Gastroesophageal sphincter (tissue), 4 donors: ENCODE data around the gene TSHZ2. TPM values are rescaled to one million over a fixed set of nuclear protein-coding genes. Genes with fewer than 3 reads are reported as not detected.

Experiments
- ATAC-seq: fragments of 150-250 bp; one replicate; pipeline ENCODE4 v1.9.1; 2016; ENCODE audit warnings: mild to moderate bottlenecking, moderate library complexity
- H3K27ac ChIP-seq, 4 donors: fragments of 200-600 bp; sonication (generic) in 3 of 4; 1 replicate in 3 of 4; 2 replicates in 1 of 4; pipeline ENCODE4 v1.5.1; 2016 to 2019
- H3K27me3 ChIP-seq: fragments of 200-600 bp; sonication (generic); one replicate; pipeline ENCODE4 v1.5.1; 2019
- H3K36me3 ChIP-seq, 2 donors: fragments of 200-600 bp; sonication (generic); one replicate each; pipeline ENCODE4 v1.5.1; 2019; ENCODE audit warnings: control low read depth in 1 of 2
- H3K4me1 ChIP-seq, 3 donors: fragments of 200-600 bp; sonication (generic); 1 replicate in 2 of 3; 2 replicates in 1 of 3; pipeline ENCODE4 v1.5.1; 2016 to 2019; ENCODE audit warnings: control low read depth in 2 of 3
- H3K4me3 ChIP-seq, 2 donors: fragments of 200-600 bp; sonication (generic); one replicate each; pipeline ENCODE4 v1.5.1; 2019; ENCODE audit warnings: mild to moderate bottlenecking in 1 of 2, moderate library complexity in 1 of 2
- H3K9me3 ChIP-seq, 3 donors: fragments of 200-600 bp; sonication (generic); one replicate each; pipeline ENCODE4 v1.5.1; 2017 to 2019; ENCODE audit warnings: control low read depth in 2 of 3
- EP300 ChIP-seq: sonication (generic); formaldehyde crosslinking; IDR thresholded peaks from one replicate; pipeline ENCODE4 v1.6.1; 2017; ENCODE audit warnings: antibody characterized with exemption, mild to moderate bottlenecking
- POLR2A ChIP-seq, 2 donors: fragments of 450-650 bp; IDR thresholded peaks; one replicate each; pipeline ENCODE4 v1.6.1; 2017; ENCODE audit warnings: antibody characterized with exemption in 2 of 2, mild to moderate bottlenecking in 2 of 2, moderate library complexity in 1 of 2
- POLR2AphosphoS5 ChIP-seq: sonication (generic); formaldehyde crosslinking; IDR thresholded peaks from one replicate; pipeline ENCODE4 v1.6.1; 2017; ENCODE audit warnings: antibody characterized with exemption
- WGBS, 2 donors: methylation state at CpG; one replicate each; pipeline ENCODE4 v1.1.5; 2018; ENCODE audit warnings: low coverage in 1 of 2; 5-methylcytosine and 5-hydroxymethylcytosine counted together
- total RNA-seq, 4 donors: library from RNA; depleted of rRNA; stranded (reverse); fragments of >200 nt; gene quantifications; one replicate each; pipeline ENCODE4 v1.1.0, GENCODE V29; 2016
- TF ChIP-seq, protein P1 (sequence below), 4 experiments: fragments of 200-600 bp in 2 of 4; fragments of 450-650 bp in 2 of 4; sonication (generic) in 1 of 4; IDR thresholded peaks; one replicate each; pipeline ENCODE4 v1.5.1; 2017 to 2019; ENCODE audit warnings: antibody characterized with exemption in 4 of 4, mild to moderate bottlenecking in 2 of 4, moderate library complexity in 2 of 4

Gene TSHZ2
- total RNA-seq, 4 donors from 2014 or later, result 9.9 to 21.3 (median 12.2) TPM

DNA sequence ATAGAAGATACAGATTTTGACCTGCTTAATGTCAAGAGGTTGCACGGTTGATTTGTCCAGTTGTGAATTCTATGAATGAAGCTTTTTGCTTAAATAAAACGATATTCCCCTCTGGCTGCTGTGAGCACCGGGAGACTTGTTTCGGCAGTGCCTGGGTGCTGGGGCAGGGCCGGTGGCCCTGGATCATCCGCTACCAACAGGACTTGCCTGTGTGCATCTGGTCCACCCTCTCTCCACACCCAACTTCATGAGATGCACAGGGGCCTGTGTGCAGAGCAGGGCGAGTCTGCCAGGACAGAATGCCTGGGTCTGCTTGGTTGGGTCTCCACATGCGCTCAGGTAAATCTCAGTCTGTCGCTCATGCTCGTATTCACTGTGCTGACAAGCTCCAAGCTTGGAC, 65.5 kb downstream of the TSHZ2 start:
- no peak overlapping the region for H3K4me3 ChIP-seq
- peaks cover 0 to 21% (median 3%) of the 10 kb centered on the region in 3 donors for H3K4me1 ChIP-seq
- no peaks in the 10 kb centered on the region for H3K27me3 ChIP-seq
- no peaks in the 10 kb centered on the region for H3K9me3 ChIP-seq
- H3K36me3 ChIP-seq, result no peaks in the 10 kb centered on the region
- H3K27ac ChIP-seq, result no peak overlapping the region
- 91 to 100% methylated on average over 1 to 5 of the region's 10 CpGs for WGBS, 2 donors
- TF ChIP-seq, protein P1, sequence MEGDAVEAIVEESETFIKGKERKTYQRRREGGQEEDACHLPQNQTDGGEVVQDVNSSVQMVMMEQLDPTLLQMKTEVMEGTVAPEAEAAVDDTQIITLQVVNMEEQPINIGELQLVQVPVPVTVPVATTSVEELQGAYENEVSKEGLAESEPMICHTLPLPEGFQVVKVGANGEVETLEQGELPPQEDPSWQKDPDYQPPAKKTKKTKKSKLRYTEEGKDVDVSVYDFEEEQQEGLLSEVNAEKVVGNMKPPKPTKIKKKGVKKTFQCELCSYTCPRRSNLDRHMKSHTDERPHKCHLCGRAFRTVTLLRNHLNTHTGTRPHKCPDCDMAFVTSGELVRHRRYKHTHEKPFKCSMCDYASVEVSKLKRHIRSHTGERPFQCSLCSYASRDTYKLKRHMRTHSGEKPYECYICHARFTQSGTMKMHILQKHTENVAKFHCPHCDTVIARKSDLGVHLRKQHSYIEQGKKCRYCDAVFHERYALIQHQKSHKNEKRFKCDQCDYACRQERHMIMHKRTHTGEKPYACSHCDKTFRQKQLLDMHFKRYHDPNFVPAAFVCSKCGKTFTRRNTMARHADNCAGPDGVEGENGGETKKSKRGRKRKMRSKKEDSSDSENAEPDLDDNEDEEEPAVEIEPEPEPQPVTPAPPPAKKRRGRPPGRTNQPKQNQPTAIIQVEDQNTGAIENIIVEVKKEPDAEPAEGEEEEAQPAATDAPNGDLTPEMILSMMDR (IDR thresholded peaks at IDR 0.05), result no peak
- TF ChIP-seq POLR2A (IDR thresholded peaks at IDR 0.05) (no peak), EP300 (no peak), POLR2AphosphoS5 (no peak)
- no peak for ATAC-seq

DNA sequence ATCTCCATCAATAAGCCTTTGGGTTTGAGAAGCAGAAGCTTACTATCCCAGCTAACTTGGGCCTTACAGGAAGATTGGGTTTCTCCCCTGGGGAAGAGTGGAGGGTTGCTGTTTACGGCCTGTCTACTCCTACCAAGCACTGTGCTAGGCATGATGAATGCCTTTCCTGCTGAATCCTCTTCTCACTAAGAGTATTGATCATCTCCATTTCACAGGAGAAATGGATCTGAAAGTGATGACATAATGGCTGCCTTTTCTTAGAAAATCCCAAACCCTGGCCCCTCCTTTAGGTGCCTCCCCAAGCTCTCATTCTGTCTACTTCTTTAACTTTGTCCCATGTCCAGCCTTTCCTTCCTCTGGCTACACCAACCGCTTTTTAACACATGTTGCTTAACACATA, 66.1 kb downstream of the TSHZ2 start:
- H3K36me3 ChIP-seq, result no peaks in the 10 kb centered on the region
- TF ChIP-seq POLR2AphosphoS5, result no peak
- TF ChIP-seq, protein P1 (IDR thresholded peaks at IDR 0.05), result no peak
- TF ChIP-seq EP300, result no peak
- TF ChIP-seq POLR2A (IDR thresholded peaks at IDR 0.05), result no peak
- no peak for ATAC-seq
- no peaks in the 10 kb centered on the region for H3K27me3 ChIP-seq
- WGBS, 2 donors, result 79 to 100% methylated on average over 2 of the region's 2 CpGs
- peaks cover 0 to 25% (median 3%) of the 10 kb centered on the region in 3 donors for H3K4me1 ChIP-seq
- H3K9me3 ChIP-seq, result no peaks in the 10 kb centered on the region
- H3K4me3 ChIP-seq, result no peak overlapping the region
- no peak overlapping the region for H3K27ac ChIP-seq

DNA sequence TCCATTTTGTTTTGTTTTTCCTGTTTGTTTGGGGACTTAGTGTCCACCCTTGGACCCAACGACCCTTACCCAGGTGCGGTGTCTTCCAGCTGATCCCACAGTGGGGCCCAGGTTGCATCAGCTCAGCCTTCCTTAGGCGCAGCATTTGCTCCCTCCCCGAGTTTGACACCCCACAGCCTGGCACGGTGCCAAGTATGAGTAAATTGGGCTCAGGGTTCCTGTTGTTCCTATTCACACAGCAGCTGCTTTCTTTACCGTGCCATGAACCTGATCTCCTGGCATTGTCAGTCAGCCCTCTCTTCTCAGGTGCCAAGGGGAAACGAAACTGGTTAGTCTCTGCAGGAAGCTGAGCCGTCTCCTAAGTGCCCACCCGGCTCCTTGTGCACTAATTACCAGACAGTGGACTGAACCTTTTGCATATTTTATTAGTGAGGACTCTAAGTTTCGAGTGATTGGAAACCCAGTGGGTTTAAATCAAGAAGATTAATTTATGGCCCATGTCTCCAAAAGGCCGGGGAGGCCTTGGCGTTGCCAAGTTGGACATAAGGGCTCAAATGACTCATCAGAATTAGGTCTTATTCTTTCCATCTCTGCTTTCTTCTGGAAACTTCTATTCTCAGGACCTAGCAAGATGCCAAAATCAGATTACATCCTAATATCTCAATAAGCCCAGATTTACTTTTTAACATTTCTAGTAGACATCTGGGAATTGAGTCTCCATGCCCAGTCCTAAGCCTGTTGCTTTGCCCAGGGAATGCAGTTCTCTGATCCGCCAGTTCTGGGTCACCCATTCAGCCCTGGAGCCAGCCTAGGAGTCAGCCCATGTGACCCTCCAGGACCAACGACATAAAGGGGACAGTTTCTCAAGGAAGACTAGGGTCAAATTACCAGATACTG, 68.8 kb downstream of the TSHZ2 start:
- Histone ChIP-seq H3K9me3 (no peaks in the 10 kb centered on the region), H3K4me3 (no peak overlapping the region), H3K4me1 (peaks cover 0 to 25% (median 3%) of the 10 kb centered on the region in 3 donors), H3K27ac (peak overlapping the region in 3 of 4 donors; percentile 38 to 60 (median 41)), H3K36me3 (no peaks in the 10 kb centered on the region), H3K27me3 (no peaks in the 10 kb centered on the region)
- ATAC-seq, result peak; percentile 30
- 39 to 70% methylated on average over 2 to 11 of the region's 14 CpGs for WGBS, 2 donors
- peak; percentile 21 for TF ChIP-seq POLR2AphosphoS5
- TF ChIP-seq, protein P1 (IDR thresholded peaks at IDR 0.05), result peak in 1 of 4 experiments; percentile 4
- no peak for TF ChIP-seq EP300

DNA sequence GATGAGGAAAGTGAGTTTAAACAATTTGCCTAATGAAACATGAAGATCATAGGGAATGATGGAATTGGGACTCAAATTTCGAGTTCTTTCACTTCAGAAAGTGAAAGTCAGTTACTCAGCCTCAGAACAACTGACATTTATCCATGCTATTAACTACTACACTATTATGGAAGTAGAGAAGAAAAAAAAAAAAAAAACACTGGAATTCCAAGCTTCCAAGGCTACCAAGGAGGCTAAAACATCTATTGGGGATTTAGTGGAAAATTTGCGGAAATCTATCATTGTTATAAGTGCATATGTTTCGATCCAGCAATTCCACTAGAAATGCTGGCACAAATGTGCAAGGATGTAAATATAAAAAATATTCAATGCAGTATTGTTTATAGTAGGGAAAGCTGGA, 70.4 kb downstream of the TSHZ2 start:
- ATAC-seq, result no peak
- Histone ChIP-seq H3K4me3 (peak overlapping the region in 1 of 2 donors; percentile 8), H3K9me3 (no peaks in the 10 kb centered on the region), H3K36me3 (no peaks in the 10 kb centered on the region), H3K27ac (no peak overlapping the region), H3K27me3 (no peaks in the 10 kb centered on the region), H3K4me1 (peaks cover 0 to 25% (median 3%) of the 10 kb centered on the region in 3 donors)
- 21 to 36% methylated on average over 3 of the region's 3 CpGs for WGBS, 2 donors
- TF ChIP-seq POLR2AphosphoS5 (no peak), EP300 (no peak), POLR2A (IDR thresholded peaks at IDR 0.05) (no peak)
- TF ChIP-seq, protein P1 (IDR thresholded peaks at IDR 0.05), result no peak

DNA sequence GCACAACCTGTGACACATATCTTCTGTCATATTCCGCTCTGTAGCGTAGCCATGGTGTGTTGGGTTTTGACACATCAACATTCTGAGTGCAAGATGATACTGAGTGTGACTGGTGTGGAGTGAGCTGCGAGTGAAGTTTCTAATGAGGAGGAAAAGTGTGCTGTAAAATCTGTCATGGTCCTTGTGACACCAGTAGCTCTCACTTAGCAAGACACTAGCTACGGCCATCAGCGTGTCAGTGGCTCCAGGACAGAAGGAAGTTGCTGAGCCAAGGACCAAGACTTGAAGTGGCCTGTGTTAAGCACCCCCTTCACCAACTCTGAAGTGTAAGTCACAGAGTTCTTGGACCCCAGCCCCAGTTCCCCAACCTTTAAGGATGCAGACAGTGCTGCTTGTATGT, 72.1 kb downstream of the TSHZ2 start:
- H3K9me3 ChIP-seq, result no peaks in the 10 kb centered on the region
- no peak for ATAC-seq
- H3K4me1 ChIP-seq, result peaks cover 0 to 25% (median 3%) of the 10 kb centered on the region in 3 donors
- no peak for TF ChIP-seq EP300
- TF ChIP-seq POLR2A (IDR thresholded peaks at IDR 0.05), result no peak
- no peak for TF ChIP-seq POLR2AphosphoS5
- TF ChIP-seq, protein P1 (IDR thresholded peaks at IDR 0.05), result no peak
- peaks cover 7% of the 10 kb centered on the region for H3K27me3 ChIP-seq
- 96% methylated on average over 5 of the region's 5 CpGs; no CpG with 5 or more reads in 1 of the 2 donors for WGBS, 2 donors
- no peak overlapping the region for H3K4me3 ChIP-seq
- no peak overlapping the region for H3K27ac ChIP-seq
- no peaks in the 10 kb centered on the region for H3K36me3 ChIP-seq
